GM21825 (cell line): ENCODE results near the gene PARP3.
"Not testable (repeated sequence)": the region's sequence is repeated elsewhere in the genome, so short reads cannot be mapped to it uniquely, and the experiment has no call there.

Experiments
- ATAC-seq: cut with Tn5 transposase; IDR thresholded peaks from one replicate; pipeline ENCODE4 v1.9.1; 2021; ENCODE audit warnings: mild to moderate bottlenecking, moderate library complexity; ENCODE audit not compliant: unreplicated experiment

PARP3 gene

GRCh38 chr3:51941798-51942602 lies at the start of gene PARP3, which contains the start of gene RRP9:
PARP3 (plus strand) TSS chr3:51942363; CDS start chr3:51943356, 993 bp downstream.
RRP9 (minus strand) TSS chr3:51941904; CDS start chr3:51941867, 37 bp downstream.
- ATAC-seq = peak; percentile 87

- ATAC-seq = no peak
Observed at GRCh38 chr3:51894391-51894790, 47.8 kb upstream of the PARP3 start.

GRCh38 chr3:51894939-51895338 lies 47.2 kb upstream of the PARP3 start:
- no peak for ATAC-seq

GRCh38 chr3:51896607-51897305 lies 45.4 kb upstream of the PARP3 start:
- ATAC-seq = no peak

- ATAC-seq = no peak
Observed at GRCh38 chr3:51897391-51897790, 44.8 kb upstream of the PARP3 start.

GRCh38 chr3:51900043-51900442 lies 42.1 kb upstream of the PARP3 start:
- not testable (repeated sequence) for ATAC-seq

GRCh38 chr3:51902361-51902760 lies 39.8 kb upstream of the PARP3 start:
- not testable (repeated sequence) for ATAC-seq

GRCh38 chr3:51904034-51904823 lies 37.9 kb upstream of the PARP3 start:
- ATAC-seq = no peak

GRCh38 chr3:51908026-51908425 lies 34.1 kb upstream of the PARP3 start:
- ATAC-seq = no peak

- no peak for ATAC-seq
Observed at GRCh38 chr3:51916418-51916817, 25.7 kb upstream of the PARP3 start.

- ATAC-seq = no peak
Observed at GRCh38 chr3:51921081-51921578, 21.0 kb upstream of the PARP3 start.

- no peak for ATAC-seq
Observed at GRCh38 chr3:51927061-51927977, 14.8 kb upstream of the PARP3 start.

GRCh38 chr3:51928438-51928837 lies 13.7 kb upstream of the PARP3 start:
- ATAC-seq = no peak

GRCh38 chr3:51928981-51929380 lies 13.2 kb upstream of the PARP3 start:
- not testable (repeated sequence) for ATAC-seq

- no peak for ATAC-seq
Observed at GRCh38 chr3:51929420-51930003, 12.7 kb upstream of the PARP3 start.

GRCh38 chr3:51930439-51930838 lies 11.7 kb upstream of the PARP3 start:
- no peak for ATAC-seq

GRCh38 chr3:51931756-51932155 lies 10.4 kb upstream of the PARP3 start:
- ATAC-seq = no peak

- ATAC-seq = no peak
Observed at GRCh38 chr3:51932471-51933370, 9.4 kb upstream of the PARP3 start.
